HepG2 (cell line): ENCODE measurements around the gene CASTOR1. TPM values are rescaled to one million over a fixed set of nuclear protein-coding genes. Genes with fewer than 3 reads are reported as not detected.
A peak's percentile ranks its signal among the peaks of the same experiment; 100 is the strongest.

ENCODE experiments used
- BCLAF1 ChIP-seq: fragments of 450-650 bp; IDR thresholded peaks from 2 replicates; pipeline ENCODE4 v1.6.1; 2017; ENCODE audit warnings: mild to moderate bottlenecking
- CAMTA2 ChIP-seq: sonication (generic); formaldehyde crosslinking; IDR thresholded peaks from 2 replicates; pipeline ENCODE4 v1.4.0; 2020; ENCODE audit warnings: mild to moderate bottlenecking, missing genetic modification reagents, borderline replicate concordance
- CBX2 ChIP-seq, 2 experiments: fragments of 200-600 bp in 1 of 2; sonication (generic); formaldehyde crosslinking in 1 of 2; IDR thresholded peaks; 2 replicates each; pipeline versions ENCODE4 v1.7.0 to v1.8.1; 2018 to 2022; ENCODE audit warnings: low read depth in 2 of 2, low read length in 1 of 2, mild to moderate bottlenecking in 1 of 2, missing genetic modification reagents in 1 of 2
- GLMP ChIP-seq: sonication (generic); formaldehyde crosslinking; IDR thresholded peaks from 2 replicates; pipeline ENCODE4 v1.9.0; 2021; ENCODE audit warnings: missing genetic modification reagents, mild to moderate bottlenecking, borderline replicate concordance
- KAT2B ChIP-seq: fragments of 150-350 bp; IDR thresholded peaks from 2 replicates; pipeline ENCODE4 v1.6.1; 2014; ENCODE audit warnings: low read depth, low read length, borderline replicate concordance
- MED1 ChIP-seq: sonication (generic); formaldehyde crosslinking; IDR thresholded peaks from 2 replicates; pipeline ENCODE4 v1.4.0; 2020; ENCODE audit warnings: missing genetic modification reagents
- NR2F1 ChIP-seq, 2 experiments: fragments of 450-650 bp in 1 of 2; formaldehyde crosslinking in 1 of 2; IDR thresholded peaks; 2 replicates each; pipeline versions ENCODE4 v1.5.0 to v1.6.1; 2016 to 2020; ENCODE audit warnings: mild to moderate bottlenecking in 1 of 2, missing compliant biosample characterization in 1 of 2, missing genetic modification reagents in 1 of 2, moderate library complexity in 1 of 2
- NR2F6 ChIP-seq, 2 experiments: IDR thresholded peaks; 2 replicates each; pipeline ENCODE4 v1.6.1; 2016; ENCODE audit warnings: antibody characterized with exemption in 1 of 2, mild to moderate bottlenecking in 1 of 2
- POLR2AphosphoS2 ChIP-seq: IDR thresholded peaks from 2 replicates; pipeline ENCODE4 v1.6.1; 2011; ENCODE audit warnings: low read depth, low read length, improper control_type of control experiment
- SKI ChIP-seq: fragments of 450-650 bp; IDR thresholded peaks from one replicate; pipeline ENCODE4 v1.6.1; 2018; ENCODE audit warnings: mild to moderate bottlenecking; ENCODE audit not compliant: partially characterized antibody
- SKIL ChIP-seq: sonication (generic); formaldehyde crosslinking; IDR thresholded peaks from 2 replicates; pipeline ENCODE4 v1.8.0; 2022; ENCODE audit warnings: missing genetic modification reagents, mild to moderate bottlenecking, moderate library complexity, borderline replicate concordance
- TFDP2 ChIP-seq: sonication (generic); formaldehyde crosslinking; IDR thresholded peaks from 2 replicates; pipeline ENCODE4 v1.4.0; 2020; ENCODE audit warnings: missing genetic modification reagents
- ZNF230 ChIP-seq: sonication (generic); formaldehyde crosslinking; IDR thresholded peaks from 2 replicates; pipeline ENCODE4 v1.4.0; 2020; ENCODE audit warnings: mild to moderate bottlenecking, missing genetic modification reagents
- ZNF234 ChIP-seq: sonication (generic); formaldehyde crosslinking; conservative IDR thresholded peaks from 2 replicates; pipeline ENCODE4 v1.5.1; 2020; ENCODE audit warnings: mild to moderate bottlenecking, missing genetic modification reagents
- ZNF574 ChIP-seq: sonication (generic); formaldehyde crosslinking; IDR thresholded peaks from 2 replicates; pipeline ENCODE4 v1.4.0; 2020; ENCODE audit warnings: missing genetic modification reagents
- ZNF672 ChIP-seq: sonication (generic); formaldehyde crosslinking; IDR thresholded peaks from 2 replicates; pipeline ENCODE4 v1.8.1; 2022; ENCODE audit warnings: missing genetic modification reagents
- ZNF781 ChIP-seq: sonication (generic); formaldehyde crosslinking; IDR thresholded peaks from 2 replicates; pipeline ENCODE4 v1.5.1; 2020; ENCODE audit warnings: borderline replicate concordance, mild to moderate bottlenecking, missing genetic modification reagents; ENCODE audit errors: not compliant biosample characterization
- polyA plus RNA-seq, 8 experiments: library from polyadenylated mRNA; depleted of rRNA in 3 of 8; stranded (reverse) in 7 of 8; unstranded in 1 of 8; fragments of >200 nt; fragmentation: Illumina TruSeq in 4 of 8; extraction: Trizol in 4 of 8; gene quantifications; 2 replicates each; pipeline versions ENCODE4 v1.2.1 to v1.2.3, GENCODE V29; 2011 to 2016; ENCODE audit warnings: low read depth in 4 of 8, missing spikeins in 1 of 8, mixed read lengths in 1 of 8; ENCODE audit not compliant: insufficient read depth in 1 of 8
- total RNA-seq, 5 experiments: library from RNA; depleted of rRNA; stranded (reverse); fragments of >200 nt; fragmentation: Illumina TruSeq; extraction: Trizol; gene quantifications; 2 replicates each; pipeline ENCODE4 v1.2.3, GENCODE V29; 2016; ENCODE audit warnings: low read depth in 1 of 5

Gene CASTOR1
- total and polyA plus RNA-seq, 2 of the 13 experiments (the other 11 are each of a cell fraction or from before 2014, with no cell fraction given) = 2.6 to 4.4 TPM

- TF ChIP-seq BCLAF1 = no peak
- TF ChIP-seq ZNF672 (CRISPR knock-in tag) = no peak
- no peak for TF ChIP-seq TFDP2 (CRISPR knock-in tag)
- no peak for TF ChIP-seq CBX2 (IDR thresholded peaks at IDR 0.05; ENCODE audit: low read depth, low read length)
- TF ChIP-seq CBX2 (CRISPR knock-in tag; IDR thresholded peaks at IDR 0.05; ENCODE audit: low read depth) = no peak
- no peak for TF ChIP-seq NR2F1 (CRISPR knock-in tag; IDR thresholded peaks at IDR 0.05)
- TF ChIP-seq ZNF781 (CRISPR knock-in tag) = no peak
- TF ChIP-seq SKI = peak; percentile 36
- TF ChIP-seq SKIL (CRISPR knock-in tag) = no peak
- TF ChIP-seq NR2F6 (IDR thresholded peaks at IDR 0.05) = no peak
- no peak for TF ChIP-seq NR2F6 (CRISPR knock-in tag; IDR thresholded peaks at IDR 0.05)
- no peak for TF ChIP-seq ZNF230 (CRISPR knock-in tag)
- no peak for TF ChIP-seq POLR2AphosphoS2
- TF ChIP-seq ZNF234 = no peak
- peak; percentile 26; the same call in 1 of the 2 replicates for TF ChIP-seq MED1 (CRISPR knock-in tag)
- no peak for TF ChIP-seq GLMP (CRISPR knock-in tag)
- TF ChIP-seq KAT2B = no peak
- TF ChIP-seq CAMTA2 (CRISPR knock-in tag) = no peak
- TF ChIP-seq ZNF574 = 0 out of 2 replicates have a peak, but pooled peaks have one; percentile 10
Observed at GRCh38 chr22:30287648-30288418, 1.5 kb downstream of the CASTOR1 start (continued).
